PC-9 (cell line): ENCODE data around the gene AKAP12. TPM values are rescaled to one million over a fixed set of nuclear protein-coding genes. Genes with fewer than 3 reads are reported as not detected.

ENCODE experiments used
- BruUV-seq: library from RNA; stranded (reverse); fragments of 400-500 nt; replicated peaks from 2 replicates; lab custom pipeline; 2021; lab: Mats Ljungman, UMichigan
- CTCF ChIA-PET: fragments of 300-600 bp; sonication (Branson Sonifier 250); formaldehyde crosslinking; loops from one replicate; lab custom pipeline; 2022; ENCODE audit warnings: antibody characterized with exemption; lab: Charles Lee
- POLR2A ChIA-PET: fragments of 300-600 bp; sonication (Branson Sonifier 250); formaldehyde crosslinking; loops from one replicate; lab custom pipeline; 2022; ENCODE audit warnings: antibody characterized with exemption; ENCODE audit not compliant: unreplicated experiment; lab: Charles Lee
- DNase-seq, 2 experiments: peaks; one replicate each; pipeline versions ENCODE4 v3.0.0 to v3.0.0-alpha.2; 2015 to 2022; ENCODE audit warnings: mixed read lengths in 1 of 2
- H2AFZ ChIP-seq: fragments of 200-600 bp; sonication (generic); 2 replicates; pipeline ENCODE4 v1.8.1; 2017; ENCODE audit warnings: antibody characterized with exemption
- H3F3A ChIP-seq: fragments of 200-600 bp; sonication (generic); 2 replicates; pipeline ENCODE4 v1.8.1; 2017; ENCODE audit warnings: antibody characterized with exemption, mild to moderate bottlenecking, low read depth; ENCODE audit not compliant: insufficient read depth
- H3K27ac ChIP-seq: fragments of 200-600 bp; sonication (generic); 2 replicates; pipeline ENCODE4 v1.6.1; 2016; ENCODE audit warnings: mixed run types
- H3K27me3 ChIP-seq: fragments of 200-600 bp; sonication (generic); 2 replicates; pipeline ENCODE4 v1.6.1; 2016; ENCODE audit warnings: low read depth, mixed run types; ENCODE audit not compliant: insufficient read depth
- H3K36me3 ChIP-seq: fragments of 200-600 bp; sonication (generic); 2 replicates; pipeline ENCODE4 v1.6.1; 2016; ENCODE audit warnings: low read depth, mixed run types
- H3K4me1 ChIP-seq: fragments of 200-600 bp; sonication (generic); replicated peaks from 2 replicates; pipeline ENCODE4 v1.6.1; 2016; ENCODE audit warnings: mixed run types; ENCODE audit not compliant: insufficient read depth
- H3K4me2 ChIP-seq: fragments of 200-600 bp; sonication (generic); 2 replicates; pipeline ENCODE4 v1.6.1; 2017; ENCODE audit warnings: mixed run types
- H3K4me3 ChIP-seq: fragments of 200-600 bp; sonication (generic); 2 replicates; pipeline ENCODE4 v1.6.1; 2016; ENCODE audit warnings: mixed run types
- H3K79me2 ChIP-seq: fragments of 200-600 bp; sonication (generic); 2 replicates; pipeline ENCODE4 v1.6.1; 2017; ENCODE audit warnings: low read depth, mixed run types
- H3K9me2 ChIP-seq: fragments of 200-600 bp; sonication (generic); 2 replicates; pipeline ENCODE4 v1.8.1; 2017; ENCODE audit warnings: mild to moderate bottlenecking; ENCODE audit not compliant: insufficient read depth
- H3K9me3 ChIP-seq: fragments of 200-600 bp; sonication (generic); 2 replicates; pipeline ENCODE4 v1.8.1; 2016; ENCODE audit warnings: low read depth; ENCODE audit not compliant: insufficient read depth
- H4K20me1 ChIP-seq: fragments of 200-600 bp; sonication (generic); 2 replicates; pipeline ENCODE4 v1.8.1; 2017; ENCODE audit not compliant: insufficient read depth
- EZH2 ChIP-seq: fragments of 200-600 bp; sonication (generic); IDR thresholded peaks from 2 replicates; pipeline ENCODE4 v1.8.0; 2017; ENCODE audit warnings: antibody characterized with exemption, low read depth
- intact Hi-C: fragments of 100-400 bp; cut with micrococcal nuclease; formaldehyde crosslinking; loops from one replicate; pipeline ENCODE4 v1.10.0; 2022; ENCODE audit not compliant: unreplicated experiment
- total RNA-seq: library from RNA; stranded (reverse); gene quantifications from 2 replicates; pipeline ENCODE4 v1.2.3, GENCODE V29; 2021
- TF ChIP-seq, protein P1 (sequence below): fragments of 200-600 bp; sonication (generic); conservative IDR thresholded peaks from 2 replicates; pipeline ENCODE4 v1.6.1; 2017; ENCODE audit warnings: mixed run types, antibody characterized with exemption, mild to moderate bottlenecking, moderate library complexity

AKAP12 gene
- total RNA-seq, 1 experiment from 2014 or later, result 12.6 TPM

DNA sequence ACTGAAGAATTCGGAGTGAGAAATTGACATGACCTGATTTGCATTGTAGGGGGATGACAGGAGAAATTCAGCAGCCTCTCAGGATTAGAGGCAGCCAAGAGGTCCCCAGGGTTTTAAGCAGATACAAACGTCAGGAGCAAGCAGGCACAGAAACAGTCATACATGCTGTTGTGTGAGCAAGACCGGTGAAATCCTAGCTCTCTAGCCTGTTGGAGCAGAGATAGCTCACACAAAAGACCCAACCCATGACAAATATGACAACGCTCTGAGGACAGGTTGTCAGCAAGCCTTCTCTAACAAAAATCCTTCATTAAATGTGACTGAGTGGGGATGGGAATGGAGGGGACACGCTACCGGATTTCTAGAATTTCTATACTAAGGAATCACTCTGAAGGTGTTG, 23.0 kb upstream of the AKAP12 start:
- TF ChIP-seq, protein P1, sequence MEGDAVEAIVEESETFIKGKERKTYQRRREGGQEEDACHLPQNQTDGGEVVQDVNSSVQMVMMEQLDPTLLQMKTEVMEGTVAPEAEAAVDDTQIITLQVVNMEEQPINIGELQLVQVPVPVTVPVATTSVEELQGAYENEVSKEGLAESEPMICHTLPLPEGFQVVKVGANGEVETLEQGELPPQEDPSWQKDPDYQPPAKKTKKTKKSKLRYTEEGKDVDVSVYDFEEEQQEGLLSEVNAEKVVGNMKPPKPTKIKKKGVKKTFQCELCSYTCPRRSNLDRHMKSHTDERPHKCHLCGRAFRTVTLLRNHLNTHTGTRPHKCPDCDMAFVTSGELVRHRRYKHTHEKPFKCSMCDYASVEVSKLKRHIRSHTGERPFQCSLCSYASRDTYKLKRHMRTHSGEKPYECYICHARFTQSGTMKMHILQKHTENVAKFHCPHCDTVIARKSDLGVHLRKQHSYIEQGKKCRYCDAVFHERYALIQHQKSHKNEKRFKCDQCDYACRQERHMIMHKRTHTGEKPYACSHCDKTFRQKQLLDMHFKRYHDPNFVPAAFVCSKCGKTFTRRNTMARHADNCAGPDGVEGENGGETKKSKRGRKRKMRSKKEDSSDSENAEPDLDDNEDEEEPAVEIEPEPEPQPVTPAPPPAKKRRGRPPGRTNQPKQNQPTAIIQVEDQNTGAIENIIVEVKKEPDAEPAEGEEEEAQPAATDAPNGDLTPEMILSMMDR, result no peak
- no peak for TF ChIP-seq EZH2
- H3K4me3 ChIP-seq, result no peak overlapping the region

DNA sequence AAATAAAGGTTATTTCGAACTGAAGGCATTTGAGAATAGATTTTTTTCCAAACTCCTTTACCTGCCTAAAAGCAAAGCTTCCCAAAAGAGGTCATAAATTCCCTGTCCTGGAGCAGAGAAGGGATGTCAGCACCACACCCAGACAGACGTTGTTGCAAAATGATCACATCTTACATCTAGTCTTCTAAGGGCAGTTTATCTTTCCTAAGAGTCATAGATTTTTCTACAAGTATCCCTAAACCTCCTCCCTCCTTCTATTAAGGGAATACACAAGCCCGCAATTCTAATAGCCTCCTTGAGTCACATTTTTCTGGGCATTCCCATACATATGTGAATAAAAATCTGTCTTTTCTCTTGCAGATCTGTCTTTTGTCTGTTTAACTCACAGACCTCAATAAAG, 20.6 kb upstream of the AKAP12 start:
- no peak for TF ChIP-seq EZH2
- TF ChIP-seq, protein P1, result no peak
- CTCF ChIA-PET, result no interaction called here
- Histone ChIP-seq H3K27me3 (no peaks in the 10 kb centered on the region), H3K4me1 (no peaks in the 10 kb centered on the region), H3K36me3 (no peaks in the 10 kb centered on the region), H3K4me3 (no peak overlapping the region), H3K9me2 (no peaks in the 10 kb centered on the region), H3K9me3 (no peaks in the 10 kb centered on the region), H3K4me2 (no peak overlapping the region), H3K27ac (no peak overlapping the region), H3F3A (no peaks in the 10 kb centered on the region), H4K20me1 (no peaks in the 10 kb centered on the region), H2AFZ (no peak overlapping the region), H3K79me2 (no peaks in the 10 kb centered on the region)
- intact Hi-C loops, result no loop called here
- no TSS peak for BruUV-seq
- DNase-seq, result no peak
- POLR2A ChIA-PET, result no interaction called here

More for the DNA sequence above, 23.0 kb upstream of the AKAP12 start:
- no TSS peak for BruUV-seq
- no peaks in the 10 kb centered on the region for H4K20me1 ChIP-seq
- DNase-seq, result no peak
- H3K9me2 ChIP-seq, result no peaks in the 10 kb centered on the region
- no peaks in the 10 kb centered on the region for H3K36me3 ChIP-seq
- H3K4me1 ChIP-seq, result no peaks in the 10 kb centered on the region
- no peak overlapping the region for H2AFZ ChIP-seq
- POLR2A ChIA-PET, result no interaction called here
- H3K27ac ChIP-seq, result no peak overlapping the region
- H3K9me3 ChIP-seq, result no peaks in the 10 kb centered on the region
- no peaks in the 10 kb centered on the region for H3K27me3 ChIP-seq
- no peak overlapping the region for H3K4me2 ChIP-seq
- H3K79me2 ChIP-seq, result no peaks in the 10 kb centered on the region
- intact Hi-C loops, result no loop called here
- H3F3A ChIP-seq, result no peaks in the 10 kb centered on the region
- CTCF ChIA-PET, result no interaction called here

DNA sequence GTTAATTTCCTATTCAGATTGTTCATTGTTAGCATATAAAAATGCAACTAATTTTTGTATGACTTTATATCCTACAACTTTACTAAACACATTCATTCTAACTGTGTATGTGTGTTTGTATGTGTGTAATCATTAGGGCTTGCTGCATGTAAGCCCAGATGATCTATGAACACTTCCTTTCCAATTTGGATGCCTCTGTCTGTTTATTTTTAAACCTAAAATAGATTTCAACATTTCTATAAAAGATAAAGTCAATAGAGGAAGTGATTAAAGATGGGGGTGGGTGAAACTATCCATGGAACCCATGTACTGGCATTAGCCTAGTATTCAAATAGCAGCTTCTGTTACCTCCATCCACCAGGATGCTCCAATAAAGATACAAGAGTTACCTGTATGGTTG, 15.7 kb upstream of the AKAP12 start:
- intact Hi-C loops, result no loop called here

More for the DNA sequence above, 15.7 kb upstream of the AKAP12 start:
- H3K27me3 ChIP-seq, result no peaks in the 10 kb centered on the region
- POLR2A ChIA-PET, result no interaction called here
- no peaks in the 10 kb centered on the region for H3K9me3 ChIP-seq
- H3K4me3 ChIP-seq, result no peak overlapping the region
- H2AFZ ChIP-seq, result no peak overlapping the region
- BruUV-seq, result no TSS peak
- H3K27ac ChIP-seq, result no peak overlapping the region
- DNase-seq, result no peak
- H4K20me1 ChIP-seq, result no peaks in the 10 kb centered on the region
- no peaks in the 10 kb centered on the region; the same call in 1 of the 2 replicates for H3K9me2 ChIP-seq
- H3K36me3 ChIP-seq, result no peaks in the 10 kb centered on the region
- no peak overlapping the region for H3K4me2 ChIP-seq
- H3F3A ChIP-seq, result no peaks in the 10 kb centered on the region
- no peak for TF ChIP-seq EZH2
- TF ChIP-seq, protein P1, result no peak
- H3K4me1 ChIP-seq, result no peaks in the 10 kb centered on the region
- H3K79me2 ChIP-seq, result no peaks in the 10 kb centered on the region
- CTCF ChIA-PET, result no interaction called here
